Adrenal gland (tissue), 5 donors: ENCODE results near the gene DCC.

ENCODE experiments used
- POLR2A ChIP-seq, 2 donors: fragments of 450-650 bp; IDR thresholded peaks; one replicate each; pipeline ENCODE4 v1.6.1; 2017; ENCODE audit warnings: antibody characterized with exemption in 2 of 2, mild to moderate bottlenecking in 2 of 2, moderate library complexity in 1 of 2
- TF ChIP-seq, protein P1 (sequence below), 6 experiments: fragments of 450-650 bp in 4 of 6; fragments of 200-600 bp in 2 of 6; sonication (generic) in 1 of 6; IDR thresholded peaks; 1 replicate in 5 of 6; 2 replicates in 1 of 6; pipeline versions ENCODE4 v1.5.1 to v1.8.0; 2016 to 2021; ENCODE audit warnings: antibody characterized with exemption in 6 of 6, mild to moderate bottlenecking in 2 of 6, moderate library complexity in 1 of 6
- donor health status: DM: no; HTN: no; CAD: no.

DNA sequence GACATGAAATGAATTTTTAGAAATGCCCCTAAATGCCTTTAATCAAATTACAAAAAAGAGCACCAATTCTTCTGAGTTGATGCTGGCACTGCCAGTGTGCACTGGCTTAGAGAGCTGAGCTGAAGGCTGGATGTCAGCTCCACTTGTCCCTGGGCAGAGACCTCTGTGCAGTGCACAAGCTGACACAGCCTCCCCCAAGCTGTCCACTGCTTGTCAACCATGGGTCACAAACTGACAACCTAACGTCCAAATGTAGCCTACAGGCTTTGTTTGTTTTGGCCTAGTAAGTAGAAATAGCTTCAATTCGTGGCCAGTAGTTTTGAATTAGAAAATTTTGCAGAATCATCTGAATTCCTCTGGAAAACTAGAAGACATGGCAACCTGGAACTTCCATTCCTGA is 605.6 kb downstream of the DCC start:
- TF ChIP-seq, protein P1, sequence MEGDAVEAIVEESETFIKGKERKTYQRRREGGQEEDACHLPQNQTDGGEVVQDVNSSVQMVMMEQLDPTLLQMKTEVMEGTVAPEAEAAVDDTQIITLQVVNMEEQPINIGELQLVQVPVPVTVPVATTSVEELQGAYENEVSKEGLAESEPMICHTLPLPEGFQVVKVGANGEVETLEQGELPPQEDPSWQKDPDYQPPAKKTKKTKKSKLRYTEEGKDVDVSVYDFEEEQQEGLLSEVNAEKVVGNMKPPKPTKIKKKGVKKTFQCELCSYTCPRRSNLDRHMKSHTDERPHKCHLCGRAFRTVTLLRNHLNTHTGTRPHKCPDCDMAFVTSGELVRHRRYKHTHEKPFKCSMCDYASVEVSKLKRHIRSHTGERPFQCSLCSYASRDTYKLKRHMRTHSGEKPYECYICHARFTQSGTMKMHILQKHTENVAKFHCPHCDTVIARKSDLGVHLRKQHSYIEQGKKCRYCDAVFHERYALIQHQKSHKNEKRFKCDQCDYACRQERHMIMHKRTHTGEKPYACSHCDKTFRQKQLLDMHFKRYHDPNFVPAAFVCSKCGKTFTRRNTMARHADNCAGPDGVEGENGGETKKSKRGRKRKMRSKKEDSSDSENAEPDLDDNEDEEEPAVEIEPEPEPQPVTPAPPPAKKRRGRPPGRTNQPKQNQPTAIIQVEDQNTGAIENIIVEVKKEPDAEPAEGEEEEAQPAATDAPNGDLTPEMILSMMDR (IDR thresholded peaks at IDR 0.05): no peak
- TF ChIP-seq POLR2A (IDR thresholded peaks at IDR 0.05): no peak
